Nasal cavity respiratory epithelium epithelial cell of viscerocranial mucosa (primary cell): ENCODE data around the gene LCA5. TPM values are rescaled to one million over a fixed set of nuclear protein-coding genes. Genes with fewer than 3 reads are reported as not detected.

Experiments
- total RNA-seq: library from RNA; depleted of rRNA; stranded (reverse); fragments of >200 nt; gene quantifications from 2 replicates; pipeline ENCODE4 v1.2.3, GENCODE V29; 2014

Gene LCA5
- total RNA-seq: 3.8 and 4.8 TPM in 2 replicates

DNA sequence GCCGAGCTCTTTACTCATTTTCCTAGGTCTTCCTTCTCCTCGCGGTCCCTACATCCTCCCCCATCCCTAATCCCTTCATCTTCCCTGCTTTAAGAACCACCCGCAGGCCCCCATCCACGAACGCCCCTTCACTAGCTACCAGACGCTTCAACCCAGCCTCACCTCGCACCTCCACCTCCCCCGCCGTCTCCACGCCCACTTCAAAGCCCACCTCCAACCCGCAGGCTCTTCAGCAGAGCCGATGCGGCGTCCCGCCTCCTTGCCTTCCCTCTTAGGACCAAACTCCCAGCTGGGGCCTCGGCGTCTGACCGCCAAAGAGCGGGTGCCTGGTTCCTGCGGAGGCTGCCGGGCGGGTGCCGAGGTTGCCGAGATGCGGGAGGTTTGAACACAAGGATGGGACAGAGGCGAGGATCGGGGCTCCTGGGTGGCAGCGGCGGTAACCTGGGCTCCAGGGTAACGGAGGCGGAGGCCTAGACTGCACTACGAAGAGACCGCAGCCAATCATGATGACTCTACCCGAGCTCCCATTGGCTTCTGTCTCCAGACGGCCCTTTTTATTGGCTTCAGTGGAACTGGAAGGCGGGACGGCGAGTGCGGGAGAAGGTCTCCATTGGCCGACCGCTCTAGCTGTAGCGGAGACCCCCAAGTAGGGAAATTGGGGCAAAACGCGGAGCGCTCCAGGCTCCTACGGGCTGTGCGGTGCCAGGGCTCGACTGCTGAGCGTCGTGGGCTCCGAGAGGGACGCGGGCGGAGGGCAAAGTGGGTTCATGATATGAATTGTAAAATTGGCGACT lies at the start of gene LCA5:
Gene LCA5 (minus strand): TSS at position 477 of the 794 bp plus-strand sequence. CDS start 18,536 bp downstream, outside the sequence.

Other genes starting within 250 kb of the LCA5 start
- gene SH3BGRL2, start 93.9 kb upstream of the LCA5 start, total RNA-seq: 12.2 and 24.3 TPM in 2 replicates